ENCODE results near the gene PNPLA5.
"Not testable (repeated sequence)": the region's sequence is repeated elsewhere in the genome, so short reads cannot be mapped to it uniquely, and the experiment has no call there.

Gene PNPLA5

GRCh38 chr22:43879901-43880540, 11.8 kb downstream of the PNPLA5 start:
- Histone ChIP-seq H3K9me3 (replicated peaks in 1 of 11) (peaks cover 0 to 6% (median 0%) of the 10 kb centered on the region in 11 experiments; a peak in 2 of 22 replicates), H3K4me1 (peaks cover 0 to 10% (median 2%) of the 10 kb centered on the region in 10 experiments; a peak in 3 of 20 replicates), H3K9ac (no peak overlapping the region), H4K20me1 (peaks cover 0 to 14% (median 0%) of the 10 kb centered on the region in 11 experiments; a peak in 3 of 22 replicates), H3K27me3 (no peaks in the 10 kb centered on the region), H3K36me3 (no peaks in the 10 kb centered on the region), H3K4me2 (no peak overlapping the region), H3K27ac (no peak overlapping the region), H3K4me3 (no peak overlapping the region)
- TF ChIP-seq Cebpa-rat (IDR thresholded peaks at IDR 0.05): no peak

- Histone ChIP-seq H3K9me3 (replicated peaks in 1 of 11) (peaks cover 0 to 11% (median 0%) of the 10 kb centered on the region in 11 experiments; a peak in 3 of 22 replicates), H3K4me2 (no peak overlapping the region), H3K36me3 (no peaks in the 10 kb centered on the region), H3K9ac (no peak overlapping the region), H4K20me1 (peaks cover 0 to 7% (median 0%) of the 10 kb centered on the region in 11 experiments; a peak in 3 of 22 replicates), H3K27ac (no peak overlapping the region), H3K27me3 (no peaks in the 10 kb centered on the region), H3K4me1 (0 out of 20 replicates have a peak, but pooled peaks cover 0 to under 1% (median 0%) of the 10 kb centered on the region in 10 experiments), H3K4me3 (no peak overlapping the region)
- no peak for TF ChIP-seq Cebpa-rat (IDR thresholded peaks at IDR 0.05)
Measured at GRCh38 chr22:43878831-43879550, 12.8 kb downstream of the PNPLA5 start.

- Histone ChIP-seq H4K20me1 (peaks cover 0 to 6% (median 0%) of the 10 kb centered on the region in 11 experiments; a peak in 3 of 22 replicates), H3K4me2 (no peak overlapping the region), H3K36me3 (no peaks in the 10 kb centered on the region), H3K9ac (no peak overlapping the region), H3K4me3 (no peak overlapping the region), H3K4me1 (no peaks in the 10 kb centered on the region), H3K27ac (no peak overlapping the region), H3K9me3 (replicated peaks in 1 of 11) (peaks cover 0 to 11% (median 0%) of the 10 kb centered on the region in 11 experiments; a peak in 3 of 22 replicates), H3K27me3 (no peaks in the 10 kb centered on the region)
- TF ChIP-seq Cebpa-rat (IDR thresholded peaks at IDR 0.05): no peak
Measured at GRCh38 chr22:43878079-43878795, 13.6 kb downstream of the PNPLA5 start.

GRCh38 chr22:43876866-43877509, 14.8 kb downstream of the PNPLA5 start:
- no peaks in the 10 kb centered on the region for H3K27me3 ChIP-seq
- no peak overlapping the region for H3K9ac ChIP-seq
- H3K4me1 ChIP-seq: no peaks in the 10 kb centered on the region
- H3K4me3 ChIP-seq: no peak overlapping the region
- H4K20me1 ChIP-seq: peaks cover 0 to 6% (median 0%) of the 10 kb centered on the region in 11 experiments; a peak in 2 of 22 replicates
- no peaks in the 10 kb centered on the region for H3K36me3 ChIP-seq
- no peak for TF ChIP-seq Cebpa-rat (IDR thresholded peaks at IDR 0.05)
- no peak overlapping the region for H3K27ac ChIP-seq
- peaks cover 0 to 13% (median 0%) of the 10 kb centered on the region in 11 experiments; a peak in 4 of 22 replicates for H3K9me3 ChIP-seq (replicated peaks in 1 of 11)
- no peak overlapping the region for H3K4me2 ChIP-seq

GRCh38 chr22:43869799-43870198, 22.0 kb downstream of the PNPLA5 start:
- H3K4me1 ChIP-seq: no peaks in the 10 kb centered on the region
- TF ChIP-seq Cebpa-rat (IDR thresholded peaks at IDR 0.05): no peak
- no peaks in the 10 kb centered on the region for H4K20me1 ChIP-seq
- no peaks in the 10 kb centered on the region for H3K36me3 ChIP-seq
- no peaks in the 10 kb centered on the region for H3K27me3 ChIP-seq
- H3K4me2 ChIP-seq: no peak overlapping the region
- peaks cover 0 to 23% (median 4%) of the 10 kb centered on the region in 11 experiments; a peak in 7 of 22 replicates for H3K9me3 ChIP-seq (replicated peaks in 1 of 11)
- H3K27ac ChIP-seq: no peak overlapping the region
- no peak overlapping the region for H3K9ac ChIP-seq
- no peak overlapping the region for H3K4me3 ChIP-seq

GRCh38 chr22:43869001-43869400, 22.8 kb downstream of the PNPLA5 start:
- not testable (repeated sequence) for H3K27ac ChIP-seq, H3K4me2 ChIP-seq, H3K4me1 ChIP-seq, H3K4me3 ChIP-seq, H3K27me3 ChIP-seq, H4K20me1 ChIP-seq, H3K9ac ChIP-seq, H3K36me3 ChIP-seq
- peaks cover 0 to 20% (median 4%) of the 10 kb centered on the region in 11 experiments; a peak in 6 of 22 replicates for H3K9me3 ChIP-seq (replicated peaks in 1 of 11)

GRCh38 chr22:43867839-43868635, 23.8 kb downstream of the PNPLA5 start:
- H4K20me1 ChIP-seq: no peaks in the 10 kb centered on the region
- TF ChIP-seq Cebpa-rat (IDR thresholded peaks at IDR 0.05): no peak
- H3K4me3 ChIP-seq: no peak overlapping the region
- H3K4me1 ChIP-seq: no peaks in the 10 kb centered on the region
- no peak overlapping the region for H3K9ac ChIP-seq
- no peak overlapping the region for H3K27ac ChIP-seq
- no peaks in the 10 kb centered on the region for H3K36me3 ChIP-seq
- H3K9me3 ChIP-seq (replicated peaks in 1 of 11): peaks cover 0 to 20% (median 4%) of the 10 kb centered on the region in 11 experiments; a peak in 6 of 22 replicates
- H3K4me2 ChIP-seq: no peak overlapping the region
- H3K27me3 ChIP-seq: no peaks in the 10 kb centered on the region

GRCh38 chr22:43862882-43863202, 29.0 kb downstream of the PNPLA5 start:
- Histone ChIP-seq H3K27me3 (no peaks in the 10 kb centered on the region), H3K4me2 (no peak overlapping the region), H3K9ac (no peak overlapping the region), H3K9me3 (replicated peaks in 1 of 11) (peaks cover 0 to 2% (median 0%) of the 10 kb centered on the region in 11 experiments; a peak in 3 of 22 replicates), H3K27ac (no peak overlapping the region), H4K20me1 (no peaks in the 10 kb centered on the region; a peak in 2 of 22 replicates), H3K4me1 (peaks cover 0 to 8% (median 4%) of the 10 kb centered on the region in 10 experiments; a peak in 7 of 20 replicates), H3K36me3 (no peaks in the 10 kb centered on the region), H3K4me3 (no peak overlapping the region)
- no peak for TF ChIP-seq Cebpa-rat (IDR thresholded peaks at IDR 0.05)

Measured in BLaER1 treated with 17β-estradiol and CSF1 and Interleukin-3, amounts not matched to agents 10 nM and 100 nM (cell line).